Ecto neural progenitor cell (in vitro differentiated cells): ENCODE data around the gene TRUB2.
"Not testable (repeated sequence)": the region's sequence is repeated elsewhere in the genome, so short reads cannot be mapped to it uniquely, and the experiment has no call there.

ENCODE experiments used
- DNase-seq: peaks from one replicate; pipeline ENCODE4 v3.0.0-alpha.2; 2018; ENCODE audit warnings: low spot score

The TRUB2 gene

DNA sequence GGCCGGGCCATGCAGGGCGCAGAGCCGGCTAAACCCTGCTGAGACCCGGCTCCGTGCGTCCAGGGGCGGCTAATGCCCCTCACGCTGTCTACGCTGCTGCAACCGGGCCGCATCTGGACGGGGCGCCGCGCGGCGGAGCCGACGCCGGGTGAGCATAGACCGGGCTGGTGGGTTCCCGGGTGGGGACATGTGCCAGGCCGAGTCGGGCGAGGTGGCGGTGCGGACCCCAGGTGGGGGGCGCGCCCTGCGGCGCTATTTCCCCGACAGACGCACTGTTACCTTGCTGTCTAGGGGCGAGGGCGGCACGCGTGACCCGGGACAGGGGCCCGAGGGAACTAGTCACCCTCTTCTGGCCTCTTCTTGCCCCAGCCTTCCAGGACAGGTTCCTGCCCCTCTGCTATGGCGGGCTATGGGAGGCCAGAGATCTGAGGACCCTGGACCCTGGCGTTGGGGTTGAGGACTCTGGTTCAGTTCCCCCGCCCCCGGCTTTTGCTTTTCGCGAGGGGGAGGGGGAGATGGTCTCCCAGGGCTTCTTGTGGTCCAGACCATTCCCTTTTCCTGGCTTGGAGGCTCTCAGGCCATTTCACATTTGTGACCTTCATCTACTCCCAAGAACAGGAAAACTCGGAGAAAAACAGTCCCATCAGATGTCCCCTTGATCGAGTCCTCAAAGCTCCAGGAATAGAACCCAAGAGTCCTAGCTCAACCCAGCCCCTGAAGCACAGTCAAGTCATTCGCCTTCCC is 18.6 kb upstream of the TRUB2 start:
- DNase-seq = no peak

DNA sequence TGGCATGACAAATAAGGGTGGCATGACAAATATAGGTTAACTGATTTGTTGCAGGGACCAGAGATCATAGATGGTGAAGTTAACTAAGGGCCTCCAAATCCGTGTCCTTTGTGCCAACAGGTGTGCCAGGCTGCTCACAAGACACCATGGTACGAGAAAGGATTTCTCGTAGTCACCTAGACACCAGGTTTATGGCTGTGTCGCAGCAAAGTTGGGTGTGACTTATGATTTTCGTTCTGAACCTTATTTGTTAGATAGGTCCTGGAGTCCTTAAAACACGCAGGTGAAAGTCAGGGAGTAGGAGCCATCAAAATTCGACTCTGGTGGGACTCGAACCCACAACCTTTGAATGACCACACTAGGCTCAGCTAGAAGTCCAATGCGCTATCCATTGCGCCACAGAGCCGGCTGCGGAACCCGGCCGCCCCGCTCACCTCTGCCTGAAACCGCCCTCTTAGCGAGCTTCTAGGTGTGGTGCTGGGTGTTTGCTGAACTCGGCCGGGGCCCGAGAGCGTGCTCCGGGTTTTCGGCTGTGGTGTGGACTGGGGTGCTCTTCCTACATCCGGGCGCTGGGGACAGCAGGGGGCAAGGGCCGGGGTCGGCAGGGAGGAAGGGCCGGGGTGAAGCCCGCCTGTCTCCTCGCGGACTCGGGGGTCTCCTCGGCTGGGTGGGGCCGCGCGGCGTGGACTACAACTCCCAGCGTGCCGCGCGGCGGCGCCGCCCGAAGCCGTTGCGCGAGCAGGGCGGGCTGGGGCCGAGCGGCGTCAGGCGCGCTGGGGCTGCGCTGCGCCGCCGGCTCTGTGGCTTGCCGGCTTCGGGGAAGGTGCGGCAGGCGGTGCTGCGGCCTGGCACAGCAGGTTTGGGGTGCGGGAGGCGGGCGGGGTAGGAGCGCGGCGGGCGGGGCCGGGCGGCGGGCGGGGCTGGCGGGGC is 17.8 kb upstream of the TRUB2 start, which contains the start of gene SLC27A4:
TSS of gene SLC27A4 (plus strand) at position 767 of the 930 bp plus-strand sequence. CDS start 2,606 bp downstream, outside the sequence.
- peak; percentile 87 for DNase-seq

- DNase-seq = not testable (repeated sequence)
Observed at GRCh38 chr9:128338852-128339614, 16.8 kb upstream of the TRUB2 start.

DNA sequence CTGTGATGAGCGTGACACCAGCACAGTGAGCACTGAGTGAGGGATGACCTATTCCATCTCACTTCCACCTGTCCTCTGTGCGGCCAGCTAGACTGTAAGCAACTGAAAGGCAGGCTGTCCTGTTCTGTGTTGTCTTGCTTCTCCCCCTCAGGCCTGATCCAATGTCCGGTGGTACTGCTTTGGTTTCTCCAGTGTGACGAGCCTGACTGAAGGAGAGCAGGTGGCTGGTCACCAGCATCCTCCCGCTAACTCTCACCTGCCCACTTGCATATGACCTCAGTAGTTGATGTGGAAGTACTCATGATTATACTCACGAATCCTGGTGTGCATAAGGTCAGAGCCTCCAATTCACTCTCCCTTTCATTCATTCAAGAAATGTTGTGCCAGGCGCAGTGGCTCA is 15.7 kb upstream of the TRUB2 start:
- no peak for DNase-seq

- no peak for DNase-seq
Observed at GRCh38 chr9:128335914-128336313, 13.7 kb upstream of the TRUB2 start.

GRCh38 chr9:128335161-128335560 is 12.9 kb upstream of the TRUB2 start:
- no peak for DNase-seq

DNA sequence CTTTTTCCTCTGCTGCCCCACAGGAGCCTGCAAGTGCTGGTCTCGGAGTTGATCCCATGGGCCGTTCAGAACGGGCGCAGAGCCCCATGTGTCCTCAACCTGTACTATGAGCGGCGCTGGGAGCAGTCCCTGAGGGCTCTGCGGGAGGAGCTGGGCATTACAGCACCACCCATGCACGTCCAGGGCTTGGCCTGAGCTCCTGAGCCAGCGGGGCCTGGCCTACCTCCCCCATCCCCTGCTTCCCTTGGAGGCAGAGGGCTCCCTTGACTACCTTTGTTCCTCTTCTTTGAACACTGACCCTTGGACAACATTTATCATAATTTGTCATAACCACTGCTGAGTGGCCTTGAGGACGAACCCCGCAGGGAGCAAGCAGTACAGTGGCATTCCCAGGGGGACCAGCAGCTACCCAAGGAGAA is 11.2 kb upstream of the TRUB2 start:
- DNase-seq = no peak

GRCh38 chr9:128325629-128326028 is 3.4 kb upstream of the TRUB2 start:
- no peak for DNase-seq

DNA sequence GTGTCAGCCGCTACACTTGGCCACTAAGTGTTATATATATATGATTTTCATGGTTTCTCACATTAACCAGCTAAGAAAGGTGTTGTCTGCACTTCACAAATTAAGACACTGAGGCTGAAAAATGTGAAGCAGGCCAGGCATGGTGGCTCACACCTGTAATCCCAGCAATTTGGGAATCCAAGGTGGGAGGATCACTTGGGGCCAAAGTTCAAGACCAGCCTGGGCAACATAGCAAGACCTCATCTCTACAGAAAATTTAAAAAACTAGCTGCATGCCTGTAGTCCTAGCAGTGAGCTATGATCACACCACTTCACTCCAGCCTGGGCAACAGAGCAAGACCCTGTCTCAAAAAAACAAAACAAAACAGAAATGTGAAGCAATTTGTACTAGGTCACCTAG is 2.2 kb upstream of the TRUB2 start:
- no peak for DNase-seq

GRCh38 chr9:128323791-128324190 is 1.5 kb upstream of the TRUB2 start:
- DNase-seq = no peak

DNA sequence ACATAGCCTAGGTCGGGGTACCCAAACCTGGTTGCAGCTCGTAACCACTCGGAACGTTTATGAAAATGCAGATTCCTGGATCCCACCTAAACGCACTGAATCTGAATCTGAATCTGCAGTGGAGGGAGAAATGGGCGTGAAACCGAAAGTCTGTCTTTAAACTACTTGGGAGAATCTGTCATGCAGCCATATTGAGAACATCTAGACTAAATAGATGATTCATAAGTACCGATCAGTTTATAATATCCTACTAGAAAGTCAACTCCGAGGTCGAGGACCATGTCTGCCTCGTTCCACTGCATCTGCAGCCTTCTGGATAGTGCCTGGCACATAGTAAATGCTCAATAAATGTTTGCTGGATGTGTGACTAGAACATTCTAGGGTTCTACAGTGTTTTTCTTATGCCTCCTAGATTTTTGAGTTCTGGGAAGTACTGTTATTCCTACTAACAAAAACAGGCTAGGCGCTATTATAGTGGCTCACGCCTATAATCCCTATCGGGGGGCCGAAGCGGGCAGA is 1.0 kb upstream of the TRUB2 start:
- DNase-seq = no peak

GRCh38 chr9:128321879-128322403 is 306 bp downstream of the TRUB2 start:
- no peak for DNase-seq

DNA sequence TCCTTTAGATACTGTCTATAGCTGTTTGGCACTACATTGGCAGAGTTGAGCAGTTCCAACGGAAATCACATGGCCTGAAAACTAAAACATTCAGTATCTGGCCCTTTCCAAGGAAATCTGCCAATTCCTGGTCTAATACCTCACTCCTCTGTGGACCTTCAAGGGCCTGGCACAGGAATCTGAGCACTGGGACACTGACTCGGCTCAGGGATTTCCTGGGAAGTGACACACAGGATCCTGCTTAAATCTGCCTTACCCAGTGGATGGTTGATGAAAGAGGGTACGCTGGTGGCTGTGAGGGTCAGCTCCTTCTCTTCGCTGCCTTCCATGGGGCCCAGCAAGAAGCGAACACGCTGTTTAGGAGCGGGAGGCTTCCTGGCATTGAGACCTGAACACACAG is 904 bp downstream of the TRUB2 start:
- DNase-seq = no peak

- DNase-seq = no peak
Observed at GRCh38 chr9:128317629-128318028, 4.6 kb downstream of the TRUB2 start.

DNA sequence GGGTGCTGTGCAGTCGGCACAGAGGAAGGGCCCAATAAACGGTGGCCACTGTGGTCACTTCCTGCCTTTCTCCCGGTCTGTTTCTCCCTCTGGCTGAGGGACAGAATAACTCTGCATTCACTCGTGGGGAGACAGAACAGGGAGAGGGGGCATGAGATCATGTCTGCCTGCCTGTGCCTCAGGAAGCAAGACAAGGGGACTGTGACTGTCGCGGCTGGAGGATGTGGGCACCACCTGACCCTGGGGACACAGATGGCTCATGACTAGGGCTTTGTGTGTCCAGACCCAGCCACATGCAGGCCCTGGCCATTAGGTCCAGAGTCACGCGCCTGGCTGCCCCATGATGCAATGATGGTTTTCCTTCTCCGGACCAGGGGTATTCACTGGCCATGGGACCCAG is 5.8 kb downstream of the TRUB2 start:
- no peak for DNase-seq

- no peak for DNase-seq
Observed at GRCh38 chr9:128314697-128315096, 7.5 kb downstream of the TRUB2 start.

DNA sequence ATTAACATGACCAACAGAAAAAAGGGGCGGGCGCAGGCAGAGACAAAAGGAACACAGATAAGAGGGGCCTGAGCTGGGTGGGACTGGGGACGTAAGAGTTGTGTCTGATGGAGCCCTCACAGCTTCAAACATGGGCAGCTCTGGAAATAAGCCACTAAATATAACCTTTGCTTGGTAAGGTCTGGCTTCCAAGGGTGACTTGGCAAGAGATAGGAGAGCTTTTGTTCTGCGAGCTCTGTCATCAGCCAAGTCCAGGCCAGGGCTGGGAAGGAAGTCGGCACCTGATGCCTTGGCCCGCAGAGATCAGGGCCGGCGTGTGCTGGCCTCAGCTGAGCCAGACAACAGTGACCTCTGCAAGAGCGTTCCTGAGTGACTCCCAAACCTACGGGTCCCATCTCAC is 11.8 kb downstream of the TRUB2 start:
- no peak for DNase-seq

DNA sequence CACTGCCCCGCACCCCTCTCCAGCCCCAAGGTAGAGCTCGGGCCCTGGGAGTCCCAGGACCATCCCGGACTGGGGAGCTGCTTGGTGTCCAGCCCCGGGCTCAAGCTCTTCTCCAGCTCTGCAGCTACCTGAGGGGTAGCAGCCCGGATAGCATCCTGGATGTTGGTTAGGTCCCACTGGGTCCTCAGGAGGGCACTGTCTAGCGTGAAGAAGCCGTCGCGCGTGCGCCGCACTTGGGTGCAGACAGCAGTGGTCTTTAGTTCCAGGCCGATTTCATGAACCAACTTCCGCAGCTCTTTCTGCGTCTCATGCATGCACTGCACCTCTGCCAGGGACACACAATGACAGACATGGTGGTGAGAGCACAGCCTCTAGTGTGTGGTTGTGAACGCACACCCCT is 12.7 kb downstream of the TRUB2 start:
- no peak for DNase-seq

GRCh38 chr9:128304971-128305288 is 17.3 kb downstream of the TRUB2 start:
- DNase-seq = no peak

DNA sequence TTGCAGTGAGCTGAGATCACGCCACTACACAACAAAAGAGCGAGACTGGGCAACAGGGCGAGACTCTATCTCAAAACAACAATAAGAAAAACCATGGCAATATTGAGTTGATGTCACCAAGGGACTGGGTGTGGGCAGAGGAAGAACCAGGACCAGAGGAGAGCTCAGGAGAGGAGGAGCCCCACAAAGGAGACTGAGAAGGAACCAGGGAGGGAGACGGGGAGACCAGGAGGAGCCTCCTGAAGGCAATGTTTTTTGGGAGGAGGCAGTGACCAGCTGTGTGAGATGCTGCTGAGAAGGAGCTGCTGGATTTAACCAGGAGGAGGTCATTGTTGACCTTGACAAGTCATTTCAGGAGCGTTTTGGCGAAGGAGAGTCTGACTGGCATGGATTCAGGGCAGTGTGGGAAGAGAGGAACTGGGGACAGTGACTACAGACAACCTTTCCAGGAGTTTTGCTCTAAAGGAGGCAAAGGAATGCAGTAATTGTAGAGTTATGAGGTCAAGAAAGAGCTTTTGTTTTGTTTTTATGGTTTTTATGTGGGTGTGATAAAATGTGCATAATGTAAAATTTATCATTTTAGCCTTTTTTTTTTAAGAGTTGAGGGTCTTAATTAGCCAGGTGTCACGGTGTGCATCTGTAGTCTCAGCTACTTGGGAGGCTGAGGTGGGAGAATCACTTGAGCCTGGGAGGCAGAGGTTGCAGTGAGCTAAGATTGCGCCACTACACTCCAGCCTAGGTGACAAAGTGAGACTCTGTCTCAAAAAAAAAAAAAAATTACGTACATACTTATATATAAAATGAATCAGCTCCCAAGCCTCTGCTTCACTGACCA is 17.9 kb downstream of the TRUB2 start:
- DNase-seq = no peak
